IPS DF 4.7 (cell line): ENCODE data around the gene GP1BA.
A peak's percentile ranks its signal among the peaks of the same experiment; 100 is the strongest.

ENCODE experiments used
- DNase-seq: peaks from one replicate; pipeline ENCODE4 v3.0.0-alpha.2; 2013; ENCODE audit warnings: low spot score; ENCODE audit errors: extremely low read depth

Gene GP1BA

DNA sequence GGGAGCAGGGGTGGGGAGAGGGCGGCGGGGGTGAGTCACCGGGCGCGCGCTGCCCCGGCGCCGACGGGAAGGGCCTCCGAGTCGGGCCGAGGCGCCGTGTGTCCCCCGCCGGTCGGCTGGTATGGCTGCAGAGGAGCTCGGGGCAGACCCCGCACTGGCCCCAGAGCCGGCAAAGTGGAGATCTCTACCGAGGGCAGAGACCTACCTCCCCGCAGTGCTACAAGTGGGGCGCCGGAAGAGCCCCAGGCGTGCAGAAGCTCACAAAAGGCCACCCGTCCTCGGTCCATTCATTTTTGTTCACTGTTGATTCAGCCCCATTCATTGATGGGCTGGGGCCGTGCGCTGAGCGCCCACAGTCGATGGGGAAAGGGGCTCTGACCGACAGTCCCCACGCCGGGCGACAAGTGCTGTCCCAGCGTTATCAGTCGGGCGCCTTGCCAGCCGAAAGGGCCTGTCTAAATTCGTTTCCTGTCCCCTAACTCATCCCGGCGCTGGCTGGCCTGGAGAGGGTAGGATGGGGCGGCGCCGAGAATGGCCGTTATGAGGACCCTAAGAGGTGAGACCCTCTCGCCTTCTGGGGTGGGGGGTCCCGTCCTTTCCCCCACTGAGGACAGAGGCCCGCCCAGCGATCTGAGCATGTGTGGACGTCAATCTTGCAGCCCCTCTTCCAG, 18.1 kb downstream of the GP1BA start:
- no peak for DNase-seq

GRCh38 chr17:4950746-4951204, 18.7 kb downstream of the GP1BA start, which contains the start of gene ENO3:
ENO3 (plus strand) TSS chr17:4951119; CDS start chr17:4951830, 711 bp downstream.
- DNase-seq, result no peak

DNA sequence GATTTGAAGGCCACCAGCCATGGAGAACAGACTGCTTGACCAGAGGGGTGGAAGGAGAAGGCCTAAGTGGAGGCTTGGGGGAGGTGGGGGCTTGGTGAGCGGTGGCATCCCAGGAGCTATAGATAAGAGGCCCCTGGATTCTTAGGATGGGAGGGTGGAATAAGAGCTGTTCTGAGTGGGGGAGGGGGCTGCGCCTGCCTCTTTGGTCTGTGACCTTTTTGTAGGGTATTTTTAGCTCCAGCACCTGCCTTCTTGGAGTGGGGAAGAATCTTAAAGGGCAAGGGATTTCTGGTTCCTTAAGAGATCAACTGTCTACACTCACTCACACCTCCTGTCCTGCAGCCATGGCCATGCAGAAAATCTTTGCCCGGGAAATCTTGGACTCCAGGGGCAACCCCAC, 19.4 kb downstream of the GP1BA start:
- DNase-seq, result no peak

DNA sequence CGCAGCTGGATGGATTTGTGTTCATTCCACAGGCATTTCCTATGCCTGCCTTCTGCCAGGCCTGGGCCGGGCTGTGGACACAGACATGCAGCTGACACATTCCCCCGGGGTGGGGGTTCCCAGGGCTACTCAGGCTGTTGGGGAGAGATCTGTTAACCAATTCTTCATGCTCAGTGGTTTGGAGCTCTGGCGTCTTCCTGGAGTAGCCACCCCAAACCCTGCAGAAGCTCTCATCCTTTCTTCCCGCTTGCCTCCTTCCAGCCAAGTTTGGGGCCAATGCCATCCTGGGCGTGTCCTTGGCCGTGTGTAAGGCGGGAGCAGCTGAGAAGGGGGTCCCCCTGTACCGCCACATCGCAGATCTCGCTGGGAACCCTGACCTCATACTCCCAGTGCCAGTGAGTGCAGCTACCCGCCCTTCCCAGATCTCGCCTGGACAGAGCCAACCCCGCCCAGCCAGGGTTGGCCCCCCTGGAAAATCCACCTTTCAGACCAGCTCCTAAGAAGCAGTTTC, 21.4 kb downstream of the GP1BA start:
- no peak for DNase-seq

DNA sequence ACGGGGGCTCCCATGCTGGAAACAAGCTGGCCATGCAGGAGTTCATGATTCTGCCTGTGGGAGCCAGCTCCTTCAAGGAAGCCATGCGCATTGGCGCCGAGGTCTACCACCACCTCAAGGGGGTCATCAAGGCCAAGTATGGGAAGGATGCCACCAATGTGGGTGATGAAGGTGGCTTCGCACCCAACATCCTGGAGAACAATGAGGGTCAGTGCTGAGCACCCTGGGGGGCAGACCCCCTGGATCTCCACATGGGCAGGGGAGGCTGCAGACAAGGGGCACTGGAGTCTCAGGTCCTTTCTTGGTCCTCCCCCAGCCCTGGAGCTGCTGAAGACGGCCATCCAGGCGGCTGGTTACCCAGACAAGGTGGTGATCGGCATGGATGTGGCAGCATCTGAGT, 23.0 kb downstream of the GP1BA start:
- no peak for DNase-seq

DNA sequence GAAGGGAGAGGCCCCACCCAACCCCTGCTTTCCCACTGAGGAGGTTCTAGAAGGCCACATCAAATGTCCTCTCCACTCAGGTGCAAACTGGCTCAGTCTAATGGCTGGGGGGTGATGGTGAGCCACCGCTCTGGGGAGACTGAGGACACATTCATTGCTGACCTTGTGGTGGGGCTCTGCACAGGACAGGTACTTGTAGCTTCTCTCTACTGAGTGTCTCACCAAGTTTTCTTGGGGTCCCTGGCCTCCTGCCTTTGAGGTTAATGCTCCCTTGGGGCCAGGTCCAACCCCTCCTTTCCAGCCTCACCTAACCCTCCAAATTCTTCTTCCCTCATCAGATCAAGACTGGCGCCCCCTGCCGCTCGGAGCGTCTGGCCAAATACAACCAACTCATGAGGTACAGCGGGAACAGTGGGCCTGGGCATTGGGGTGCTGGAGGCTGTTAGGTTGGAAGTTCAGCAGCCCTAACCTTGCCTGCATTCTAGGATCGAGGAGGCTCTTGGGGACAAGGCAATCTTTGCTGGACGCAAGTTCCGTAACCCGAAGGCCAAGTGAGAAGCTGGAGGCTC, 24.5 kb downstream of the GP1BA start:
- DNase-seq, result no peak

DNA sequence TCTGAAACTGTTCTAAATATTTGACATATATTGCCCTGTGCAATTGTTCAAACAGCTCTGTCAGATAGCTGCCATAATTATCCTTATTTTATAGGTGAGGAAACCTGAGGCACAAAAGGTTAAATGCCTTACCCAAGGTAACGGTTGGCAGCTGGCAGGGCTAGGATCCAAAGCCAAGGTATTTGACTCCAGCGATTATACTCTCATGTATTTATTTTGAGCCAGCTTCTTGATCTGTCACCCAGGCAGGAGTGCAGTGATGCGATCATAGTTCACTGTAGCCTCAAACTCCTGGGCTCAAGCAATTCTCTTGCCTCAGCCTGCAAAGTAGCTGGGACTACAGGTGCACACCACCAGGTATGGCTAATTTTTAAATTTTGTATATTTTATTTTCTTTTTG, 26.0 kb downstream of the GP1BA start:
- no peak for DNase-seq

DNA sequence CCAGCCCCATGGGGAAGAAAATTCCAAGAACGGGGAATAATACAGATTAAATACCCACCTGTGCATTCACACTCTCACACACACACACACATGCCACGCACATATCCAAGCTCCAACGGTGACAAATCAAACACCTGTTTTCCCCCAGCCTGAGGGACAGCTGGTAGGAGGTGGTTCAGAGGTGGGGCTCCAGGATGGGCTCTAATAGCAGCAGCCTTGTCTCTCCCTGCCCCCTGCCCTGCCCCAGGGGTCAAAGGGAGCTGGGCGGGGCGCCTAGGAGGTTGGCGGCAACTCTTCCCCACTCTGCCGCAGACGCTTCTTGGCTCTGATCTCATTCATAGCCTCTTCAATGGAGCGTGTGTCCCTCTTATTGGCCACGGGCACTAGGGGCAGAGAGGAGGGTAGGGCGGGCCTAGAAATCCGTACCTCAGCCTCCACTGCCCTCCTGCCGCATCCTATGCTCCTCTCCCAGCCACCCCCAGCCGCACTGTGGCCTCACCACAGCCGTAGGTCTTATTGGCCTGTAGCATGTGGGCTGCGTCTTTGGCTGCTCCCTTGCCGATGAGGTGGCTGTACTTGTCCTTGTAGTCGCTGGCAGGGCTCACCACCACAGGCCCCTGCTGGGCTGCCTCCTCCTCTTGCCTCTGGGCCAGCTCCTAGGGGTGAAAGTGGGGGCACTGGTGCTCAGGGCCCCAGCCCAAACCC, 27.3 kb downstream of the GP1BA start:
- no peak for DNase-seq

- DNase-seq, result no peak
Measured at GRCh38 chr17:4960279-4960922, 28.3 kb downstream of the GP1BA start.

- no peak for DNase-seq
Measured at GRCh38 chr17:4965311-4965986, 33.4 kb downstream of the GP1BA start.

DNA sequence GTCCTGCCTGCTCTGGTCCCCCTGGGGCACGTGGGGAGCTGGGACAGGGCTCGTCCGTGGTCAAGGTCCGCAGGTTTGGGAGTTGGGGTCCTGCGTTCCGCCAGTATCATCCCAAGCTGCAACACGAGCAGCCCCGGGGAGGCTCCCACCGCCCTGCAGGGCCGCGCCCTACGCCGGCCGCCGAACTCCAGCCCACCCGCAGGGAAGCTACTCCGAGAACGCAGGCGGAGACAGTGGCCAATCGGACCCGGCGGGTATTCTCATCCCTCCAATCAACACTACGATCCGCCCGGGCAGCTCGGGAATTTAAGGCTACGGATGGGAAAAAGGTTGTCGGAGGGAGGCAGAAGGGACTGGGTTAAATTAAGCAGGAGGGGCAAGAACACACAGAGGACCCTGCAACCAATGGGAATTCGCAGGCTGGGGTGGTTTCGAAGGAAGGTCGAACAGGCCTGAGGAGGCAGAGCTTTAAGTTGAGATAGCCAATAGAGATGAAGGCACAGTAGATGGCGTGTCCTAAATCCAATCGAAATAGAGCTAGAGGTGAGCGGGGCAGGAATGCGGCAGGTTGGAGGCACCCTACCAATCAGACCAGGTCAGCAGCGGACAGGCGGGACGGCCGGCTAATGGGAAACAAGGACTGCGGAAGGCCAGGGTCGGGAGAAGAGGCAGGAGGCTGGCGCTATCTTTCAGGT, 34.9 kb downstream of the GP1BA start:
- peak; percentile 99 for DNase-seq

- DNase-seq, result no peak
Measured at GRCh38 chr17:4967539-4968485, 35.7 kb downstream of the GP1BA start, which contains the start of gene SPAG7. SPAG7 (minus strand) TSS chr17:4967817; CDS start chr17:4967804, 13 bp downstream.

GRCh38 chr17:4968486-4969046, 36.5 kb downstream of the GP1BA start:
- no peak for DNase-seq

DNA sequence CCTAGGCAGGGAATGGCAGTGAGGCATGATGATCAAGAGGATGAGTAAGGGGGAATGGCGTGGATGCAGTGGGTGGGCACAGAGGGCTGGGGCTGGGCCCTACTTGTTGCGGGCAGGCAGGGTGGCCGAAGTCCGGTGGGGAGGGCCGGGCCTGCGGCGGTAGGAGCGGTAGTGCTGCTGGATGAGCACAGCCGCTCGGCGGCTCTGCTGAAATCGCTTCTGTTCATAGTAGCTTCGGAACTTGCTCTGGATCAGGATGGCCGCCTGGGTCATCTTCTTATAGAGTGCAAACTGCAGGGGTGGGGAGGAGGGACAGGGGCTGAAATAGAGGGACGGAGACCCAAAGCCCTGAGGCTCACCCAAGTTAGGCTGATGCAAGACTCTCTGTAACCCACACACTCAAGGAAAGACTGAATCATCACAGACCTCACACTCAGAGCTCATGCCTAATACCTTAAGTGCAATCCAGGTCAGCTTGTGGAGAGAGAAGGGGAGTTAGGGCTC, 37.0 kb downstream of the GP1BA start:
- no peak for DNase-seq

DNA sequence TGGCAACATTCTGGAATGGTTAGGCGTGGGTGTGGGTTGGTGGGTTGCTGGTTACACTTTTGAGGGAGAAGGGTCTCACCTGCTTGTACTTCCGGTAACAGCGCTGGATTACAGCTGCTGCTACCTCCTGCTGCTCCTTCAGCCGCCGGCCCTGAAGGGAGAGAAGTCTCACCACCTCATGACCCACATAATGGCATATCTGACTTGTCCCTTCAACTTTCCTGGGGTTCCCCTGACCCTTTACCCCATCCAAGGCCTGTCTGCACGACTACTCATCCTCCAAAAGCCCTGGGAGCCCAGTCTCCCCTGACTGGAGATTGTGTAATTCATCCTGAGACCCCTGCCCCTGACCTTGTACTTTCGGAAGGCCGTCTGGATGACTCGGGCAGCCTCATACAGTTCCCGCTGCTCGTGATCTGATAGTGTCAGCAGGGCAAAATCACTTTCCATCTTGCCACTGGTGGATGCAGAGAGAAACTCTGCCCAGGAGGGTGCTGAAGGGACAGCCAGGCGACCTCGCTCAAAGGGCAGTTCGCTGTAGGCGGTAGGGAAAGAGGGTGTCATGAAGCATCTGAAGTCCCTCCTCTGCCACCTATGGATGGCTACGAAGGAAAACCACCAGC, 37.6 kb downstream of the GP1BA start:
- DNase-seq, result no peak

DNA sequence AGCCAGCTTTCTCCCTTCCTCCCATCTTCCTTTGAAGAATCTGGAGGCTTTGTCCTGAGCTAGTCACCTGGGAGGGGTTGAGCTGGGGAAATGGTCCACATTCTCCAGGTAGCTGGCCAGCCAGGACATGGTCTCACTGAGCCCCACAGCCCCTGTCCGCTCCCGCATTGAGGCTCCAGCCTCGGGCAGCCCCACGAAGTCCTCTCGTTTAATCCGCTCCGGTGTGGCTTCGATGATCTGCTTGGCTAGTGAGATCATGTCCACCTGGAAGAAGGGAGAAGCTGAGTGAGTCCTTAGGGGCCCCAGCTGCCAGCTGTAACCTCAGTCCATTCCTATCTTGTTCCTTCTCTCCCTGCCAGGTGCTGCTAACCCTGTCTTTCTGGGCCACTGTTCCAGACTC, 38.2 kb downstream of the GP1BA start:
- no peak for DNase-seq

DNA sequence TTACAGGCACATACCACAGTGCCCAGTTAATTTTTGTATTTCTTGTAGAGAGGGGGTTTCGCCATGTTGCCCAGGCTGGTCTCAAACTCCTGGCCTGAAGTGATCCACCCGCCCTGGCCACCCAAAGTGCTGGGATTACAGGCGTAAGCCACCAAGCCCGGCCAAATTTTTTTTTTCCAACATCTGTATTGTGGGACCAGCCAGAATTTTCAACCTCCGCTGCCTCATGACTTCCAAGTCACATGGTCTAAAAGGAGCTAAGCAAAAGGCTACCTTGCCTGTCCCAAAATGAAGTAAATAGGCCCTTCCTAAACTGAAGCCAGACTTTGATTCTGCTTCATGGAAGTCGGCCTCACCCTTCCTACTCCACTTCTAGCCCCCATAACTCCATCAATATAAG, 39.7 kb downstream of the GP1BA start:
- no peak for DNase-seq

DNA sequence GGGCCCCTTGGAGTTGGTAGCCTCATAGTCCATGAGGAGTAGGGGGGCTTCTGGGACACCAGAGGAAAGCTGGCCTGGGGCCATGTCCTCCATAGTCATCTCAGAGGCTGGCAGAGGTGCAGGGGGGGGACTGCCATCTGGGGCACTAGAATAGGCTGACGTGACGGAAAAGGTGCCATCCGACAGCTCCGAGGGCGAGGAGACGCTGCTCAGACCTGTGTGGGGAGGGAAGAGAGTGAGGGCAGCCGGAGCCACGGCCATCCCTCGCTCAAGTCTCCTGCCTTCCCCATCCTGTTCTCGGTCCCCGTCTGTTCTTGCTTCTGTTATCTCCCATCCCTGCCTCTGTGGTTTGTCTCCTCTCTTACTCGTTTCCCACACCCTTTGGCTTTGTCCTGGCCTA, 40.2 kb downstream of the GP1BA start:
- DNase-seq, result no peak

GRCh38 chr17:4972752-4973151, 40.7 kb downstream of the GP1BA start:
- DNase-seq, result no peak
